SKM-1 treated with dmso at 0.1 percent for 144 hours (cell line): ENCODE measurements around the gene BACH2.
"Not testable (repeated sequence)": the region's sequence is repeated elsewhere in the genome, so short reads cannot be mapped to it uniquely, and the experiment has no call there.

Experiments
- DNase-seq: peaks from one replicate; lab custom pipeline; 2025; ENCODE audit not compliant: unreplicated experiment; lab: John Stamatoyannopoulos, UW

BACH2 gene

GRCh38 chr6:90039911-90040310 lies 256.7 kb downstream of the BACH2 start:
- DNase-seq, result no peak

DNA sequence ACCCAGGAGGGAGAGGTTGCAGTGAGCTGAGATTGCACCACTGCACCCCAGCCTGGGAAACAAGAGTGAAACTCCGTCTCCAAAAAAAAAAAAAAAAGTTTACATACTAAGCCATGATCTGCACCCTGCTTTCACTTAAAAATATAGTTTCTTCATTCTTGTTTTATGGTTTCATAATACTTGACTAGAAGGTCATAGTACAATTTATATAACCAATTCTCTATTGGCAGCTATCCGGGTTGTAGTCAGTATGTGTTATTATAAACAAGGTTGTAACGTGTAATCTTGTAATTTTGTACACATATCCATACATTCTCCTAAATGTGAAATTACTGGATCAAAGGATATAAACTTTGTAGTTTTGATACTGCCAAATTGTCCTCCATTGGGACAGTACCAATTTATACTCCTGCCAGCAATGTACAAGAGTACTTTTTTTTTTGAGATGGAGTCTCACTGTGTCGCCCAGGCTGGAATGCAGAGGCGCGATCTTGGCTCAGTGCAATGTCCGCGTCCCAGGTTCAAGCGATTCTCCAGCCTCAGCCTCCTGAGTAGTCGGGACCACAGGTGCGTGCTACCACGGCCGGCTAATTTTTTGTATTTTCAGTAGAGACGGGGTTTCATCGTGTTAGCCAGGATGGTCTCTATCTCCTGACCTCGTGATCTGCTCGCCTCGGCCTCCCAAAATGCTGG lies 257.5 kb downstream of the BACH2 start:
- DNase-seq, result no peak

DNA sequence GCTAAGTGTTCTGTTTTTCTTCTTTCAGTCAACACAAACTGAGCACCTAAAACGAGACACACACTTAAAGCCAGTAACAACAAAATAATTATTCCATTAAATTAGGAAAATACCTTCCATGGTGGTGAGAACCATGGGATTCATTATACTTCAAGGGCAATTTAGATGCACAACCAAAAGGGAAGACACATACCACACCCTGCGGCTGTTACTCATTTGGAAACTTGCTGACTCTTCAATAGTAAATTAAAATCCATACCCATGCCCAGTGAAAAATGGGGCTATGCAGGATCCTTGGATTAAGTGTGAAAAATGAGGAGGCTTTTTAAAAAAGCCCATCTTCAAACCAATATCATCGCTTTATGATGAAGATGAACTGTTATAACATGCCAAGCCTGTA lies 259.7 kb downstream of the BACH2 start:
- no peak for DNase-seq

DNA sequence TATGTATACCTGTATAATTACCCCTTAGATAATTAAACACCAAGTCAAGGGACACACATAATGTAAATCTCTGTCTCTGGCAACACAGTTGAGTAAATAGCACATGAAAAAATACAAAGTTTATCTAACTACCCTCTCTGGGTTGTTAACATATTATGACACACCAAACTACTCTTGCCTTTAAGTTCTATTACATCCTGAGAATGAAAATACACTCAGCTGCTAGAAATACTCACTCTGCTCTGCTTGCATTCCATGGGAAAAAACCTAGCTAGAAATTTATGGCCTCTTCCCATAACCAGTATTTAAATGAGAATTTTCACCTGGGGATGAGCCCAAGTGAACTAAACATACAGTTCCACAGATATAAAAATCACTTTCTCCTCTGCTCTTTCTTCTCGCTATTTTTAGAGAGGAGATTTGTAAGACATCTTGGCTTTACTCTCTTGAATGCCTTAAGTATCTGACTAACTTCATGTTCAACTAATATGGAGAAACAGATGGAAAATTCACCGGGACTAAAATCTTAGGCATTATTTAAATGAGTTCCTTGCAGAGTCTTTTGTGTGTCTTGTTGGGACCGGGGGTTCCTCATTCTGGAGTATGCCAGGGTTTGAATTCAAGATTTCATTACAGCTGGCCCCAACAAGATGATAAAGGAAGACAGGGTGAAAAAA lies 261.5 kb downstream of the BACH2 start:
- DNase-seq, result no peak

- no peak for DNase-seq
Observed at GRCh38 chr6:90033746-90034271, 262.8 kb downstream of the BACH2 start.

GRCh38 chr6:90032489-90033212 lies 264.0 kb downstream of the BACH2 start:
- not testable (repeated sequence) for DNase-seq

- no peak for DNase-seq
Observed at GRCh38 chr6:90028995-90029635, 267.5 kb downstream of the BACH2 start.

DNA sequence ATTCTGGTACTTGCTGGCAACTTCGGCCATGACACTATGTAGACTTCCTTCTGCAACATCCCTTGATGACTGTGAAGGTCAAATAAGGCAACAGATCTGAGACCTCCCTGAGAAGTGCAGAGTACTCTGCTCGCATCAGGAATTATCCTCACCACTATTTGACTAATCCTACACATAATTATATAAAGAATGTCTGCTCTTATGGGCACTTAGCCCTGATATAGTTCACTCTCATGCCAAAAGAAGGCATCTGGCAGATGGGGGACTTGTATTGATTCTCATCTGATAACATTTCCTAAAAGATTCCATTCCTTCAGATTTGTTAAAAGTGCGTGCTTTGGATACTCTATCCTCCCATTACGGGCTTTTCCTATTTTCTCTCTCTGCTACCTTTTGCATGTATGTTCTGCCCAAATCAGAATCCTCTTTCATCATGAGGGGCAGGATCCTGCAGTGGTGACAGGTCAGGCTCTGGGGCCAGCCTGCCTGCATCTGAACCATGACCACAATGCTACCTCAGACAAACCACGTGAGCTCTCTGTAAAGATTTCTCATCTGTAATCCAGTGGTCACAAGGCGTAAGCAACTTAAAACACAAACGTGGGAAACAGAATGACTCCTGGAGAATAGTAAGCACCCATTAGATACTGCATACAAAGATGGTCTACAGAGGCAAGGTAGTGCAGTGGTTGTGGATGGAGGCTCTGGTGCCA lies 268.4 kb downstream of the BACH2 start:
- DNase-seq, result no peak

DNA sequence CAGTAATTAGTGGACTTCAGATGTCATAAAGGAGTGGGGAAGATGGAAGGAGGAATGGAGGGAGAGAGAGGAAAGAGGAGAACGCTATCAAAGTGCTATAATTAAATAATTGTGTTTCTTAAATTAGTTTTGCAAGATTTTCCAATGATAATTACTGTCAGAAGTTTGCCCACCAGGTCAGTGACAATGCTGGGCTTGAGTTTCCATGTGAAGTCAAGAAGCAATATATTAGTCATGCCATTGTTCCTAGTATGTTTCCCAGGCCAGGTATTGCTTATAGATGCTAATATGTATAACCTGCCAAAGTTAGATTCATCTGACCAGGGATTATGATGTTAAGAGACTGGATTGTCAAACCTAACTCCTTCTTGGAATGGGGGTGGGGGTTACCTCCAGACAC lies 270.4 kb downstream of the BACH2 start:
- DNase-seq, result no peak

DNA sequence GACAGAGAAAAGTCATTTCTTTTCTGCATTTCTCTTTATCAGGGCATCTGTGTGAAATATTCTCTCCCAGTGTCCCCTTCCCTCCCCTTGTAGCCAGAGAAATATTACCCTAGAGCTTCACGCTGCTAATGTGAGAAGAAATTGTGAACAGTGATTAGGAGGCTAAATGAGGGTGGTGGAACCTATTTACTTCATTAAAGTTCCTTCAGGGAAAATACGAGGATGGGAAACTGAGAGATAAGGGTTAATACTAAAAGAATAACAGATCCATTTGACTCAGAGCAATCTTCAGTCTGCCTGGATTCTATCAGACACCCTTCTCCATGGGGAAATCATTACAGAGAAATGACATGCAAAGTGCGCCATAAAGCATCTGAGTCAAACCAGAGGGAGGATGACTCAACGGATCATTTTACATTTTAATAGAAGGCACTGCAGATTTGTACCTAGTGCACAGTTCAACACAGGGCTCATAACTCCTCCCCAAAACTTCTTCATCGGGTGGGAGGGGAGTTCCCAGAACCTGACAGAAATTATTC lies 271.1 kb downstream of the BACH2 start:
- DNase-seq, result no peak

- no peak for DNase-seq
Observed at GRCh38 chr6:90024633-90025032, 272.0 kb downstream of the BACH2 start.

DNA sequence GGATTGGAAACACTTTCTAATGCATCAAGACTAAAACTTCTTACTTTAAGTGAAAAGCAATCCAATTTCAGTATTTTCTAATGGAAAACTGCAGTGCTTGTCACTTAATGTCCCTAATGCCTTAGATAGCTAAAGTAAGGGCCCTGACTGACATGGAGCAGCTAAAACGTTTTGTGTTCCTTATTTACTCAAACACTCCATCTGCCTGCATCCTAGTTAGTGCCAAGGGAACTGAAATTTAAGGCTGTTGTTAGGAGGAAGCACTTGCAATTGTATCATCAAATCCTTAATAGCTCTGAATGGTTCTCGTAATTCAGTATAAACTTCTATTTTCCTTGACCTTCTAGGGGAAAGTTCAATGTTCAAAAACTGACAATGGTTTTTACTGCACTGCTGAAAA lies 274.9 kb downstream of the BACH2 start:
- DNase-seq, result no peak

DNA sequence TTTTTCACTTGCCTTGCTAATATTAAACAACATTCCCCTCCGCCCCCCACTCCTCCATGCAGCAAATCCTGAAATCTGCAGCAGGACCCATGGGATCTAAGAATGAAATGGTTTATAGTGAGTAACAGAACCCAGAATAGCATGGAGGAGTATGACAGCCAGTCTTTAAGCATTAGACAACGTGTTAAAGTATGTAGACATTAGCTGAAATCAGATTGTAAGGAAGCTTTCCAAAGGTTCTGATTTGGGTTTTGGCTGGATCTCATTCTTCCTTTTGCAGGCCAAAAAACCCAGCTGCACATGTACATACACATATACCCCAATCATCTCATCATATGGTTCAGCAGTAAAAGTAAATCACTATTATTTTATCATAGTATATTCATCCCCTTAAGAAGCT lies 275.9 kb downstream of the BACH2 start:
- DNase-seq, result no peak

DNA sequence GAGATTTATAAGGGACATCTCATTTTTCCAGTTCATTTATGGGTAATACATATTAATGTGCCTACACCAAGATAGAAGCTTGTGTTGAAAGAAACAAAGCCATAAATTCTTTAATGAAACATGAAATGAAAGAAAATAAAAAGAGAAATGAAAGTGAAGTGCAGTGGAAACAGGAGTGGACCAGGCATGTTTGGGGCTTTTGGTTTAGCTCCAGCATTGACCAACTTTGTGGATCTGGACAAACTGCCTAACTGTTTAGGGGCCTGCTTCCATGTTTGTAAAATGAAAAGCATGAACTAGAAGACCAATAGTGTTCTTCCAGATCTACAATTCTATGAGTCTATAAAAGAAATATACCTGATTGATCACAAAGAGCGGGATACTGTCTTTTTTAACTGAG lies 277.4 kb downstream of the BACH2 start:
- no peak for DNase-seq

DNA sequence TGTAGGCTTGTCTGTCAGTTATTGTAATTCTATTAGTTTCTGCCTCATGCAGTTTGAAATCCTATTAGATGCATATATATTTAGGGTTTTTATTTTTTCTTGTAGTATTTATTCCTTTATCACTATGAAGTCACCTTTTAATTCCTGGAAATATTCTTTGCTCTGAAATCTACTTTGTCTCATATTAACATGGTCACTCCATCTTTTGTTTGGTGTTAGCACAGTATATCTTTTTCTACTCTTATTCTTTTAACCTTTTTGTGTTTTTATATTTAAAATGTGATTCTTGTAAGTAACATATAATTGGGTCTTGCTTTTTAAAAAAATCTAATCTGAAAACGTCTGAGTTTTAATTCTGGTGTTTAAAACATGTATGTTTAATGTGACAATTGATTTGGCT lies 280.8 kb downstream of the BACH2 start:
- no peak for DNase-seq

DNA sequence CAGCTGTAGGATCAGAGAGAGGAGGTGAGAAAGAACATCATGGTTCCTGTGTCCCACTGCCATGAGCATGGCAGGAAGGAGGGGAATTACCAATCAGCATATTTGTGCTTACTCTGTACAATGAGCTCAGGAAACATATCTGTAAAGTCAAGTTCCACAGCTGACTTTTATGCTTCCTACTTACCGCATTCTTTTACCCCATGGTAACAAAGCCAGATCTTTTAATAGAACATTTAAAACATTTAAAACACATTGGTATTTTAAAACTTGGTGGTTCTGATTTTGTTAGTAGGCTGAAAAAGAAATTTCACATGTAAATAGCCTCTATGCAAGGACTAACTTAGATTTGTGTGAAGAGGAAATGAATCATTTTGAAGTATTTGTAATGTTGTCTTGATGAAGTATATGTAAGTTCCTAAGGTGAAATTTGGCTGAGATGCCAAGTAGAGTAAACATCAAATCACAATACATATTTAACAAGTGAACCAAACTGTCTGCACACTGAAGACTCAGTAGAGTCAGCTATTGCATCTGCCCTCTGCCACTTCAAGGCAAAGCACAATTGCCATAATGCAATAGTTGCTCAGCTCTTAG lies 287.6 kb downstream of the BACH2 start:
- DNase-seq, result no peak

DNA sequence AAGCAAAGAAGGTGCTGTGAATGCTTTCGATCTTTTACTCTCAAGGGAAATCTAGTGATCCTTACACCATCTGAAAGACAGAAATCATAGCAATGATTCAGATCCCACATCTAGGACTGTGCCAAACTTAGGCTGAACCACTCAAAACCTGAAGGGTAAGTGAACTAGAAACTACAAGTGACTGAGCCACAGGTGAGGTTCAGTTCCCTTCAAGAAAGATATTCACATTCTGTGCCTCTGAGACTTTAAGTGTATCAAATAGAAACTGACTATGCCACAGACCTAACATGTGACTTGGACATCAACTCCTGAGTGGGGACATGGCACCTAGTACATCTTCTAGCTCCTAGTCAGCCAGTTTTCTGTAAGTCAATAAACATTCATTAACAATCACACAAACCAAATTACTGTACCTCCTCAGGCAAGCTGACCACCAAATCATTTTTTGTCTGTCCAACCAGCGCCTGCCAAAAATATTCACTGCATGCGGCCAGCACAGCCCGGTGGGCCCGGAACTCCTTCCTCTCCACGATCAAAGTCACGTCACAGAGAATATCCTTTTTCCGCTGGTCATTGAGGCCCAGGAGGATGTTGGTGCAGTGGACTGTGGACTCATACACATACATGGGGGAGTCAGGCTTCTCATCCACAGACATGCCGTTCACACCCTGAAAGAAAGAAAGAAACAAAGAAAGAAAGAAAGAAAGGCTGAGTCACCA lies 288.3 kb downstream of the BACH2 start:
- DNase-seq, result no peak

- DNase-seq, result no peak
Observed at GRCh38 chr6:90005048-90005827, 291.4 kb downstream of the BACH2 start.

GRCh38 chr6:90004511-90004910 lies 292.1 kb downstream of the BACH2 start:
- no peak for DNase-seq
